Activated T-cell treated with anti-CD3 and anti-CD28 coated beads, Interleukin-2, amount 50 U/mL, for 48 hours (primary cell): Measurements from ENCODE around the gene PPAN.

Source experiments
- DNase-seq, 2 experiments: peaks; one replicate each; pipeline ENCODE4 v3.0.0-alpha.2; 2020

PPAN gene

GRCh38 chr19:10106100-10106936 is at the start of gene PPAN:
Gene PPAN, plus strand, starts transcription at chr19:10106362. Its CDS starts 33 bp downstream, at chr19:10106395.
- peak; percentile 97 for DNase-seq

- DNase-seq, result no peak
These were observed 44.3 kb upstream of the PPAN start for GRCh38 chr19:10061717-10062310.

- no peak for DNase-seq
These were observed 38.0 kb upstream of the PPAN start for GRCh38 chr19:10068205-10068604.

GRCh38 chr19:10069046-10069445 is 37.1 kb upstream of the PPAN start:
- no peak for DNase-seq

- no peak for DNase-seq
These were observed 35.3 kb upstream of the PPAN start for GRCh38 chr19:10070730-10071446.

GRCh38 chr19:10074153-10074552 is 32.0 kb upstream of the PPAN start:
- peak; percentile 60 to 67 for DNase-seq

- DNase-seq, result no peak
These were observed 29.6 kb upstream of the PPAN start for GRCh38 chr19:10076535-10076934.

GRCh38 chr19:10078329-10078728 is 27.8 kb upstream of the PPAN start:
- no peak for DNase-seq

GRCh38 chr19:10079031-10079453 is 27.1 kb upstream of the PPAN start:
- DNase-seq, result no peak

GRCh38 chr19:10083911-10084310 is 22.3 kb upstream of the PPAN start:
- no peak for DNase-seq

GRCh38 chr19:10084803-10085202 is 21.4 kb upstream of the PPAN start:
- no peak for DNase-seq

GRCh38 chr19:10085641-10086590 is 20.2 kb upstream of the PPAN start, which contains the start of gene SHFL:
Gene SHFL, plus strand, starts transcription at chr19:10086317. Its CDS starts 111 bp downstream, at chr19:10086428.
- DNase-seq, result peak; percentile 87 to 89

GRCh38 chr19:10086591-10087192 is 19.5 kb upstream of the PPAN start:
- DNase-seq, result peak; percentile 57 to 65

- DNase-seq, result no peak
These were observed 18.7 kb upstream of the PPAN start for GRCh38 chr19:10087296-10088061.

GRCh38 chr19:10088949-10089554 is 17.1 kb upstream of the PPAN start:
- DNase-seq, result no peak

- no peak for DNase-seq
These were observed 16.3 kb upstream of the PPAN start for GRCh38 chr19:10089801-10090375.

- DNase-seq, result no peak
These were observed 14.8 kb upstream of the PPAN start for GRCh38 chr19:10091370-10091687.

GRCh38 chr19:10091895-10092641 is 14.1 kb upstream of the PPAN start:
- DNase-seq, result no peak

GRCh38 chr19:10092648-10093294 is 13.4 kb upstream of the PPAN start:
- DNase-seq, result no peak
